Panc1 (cell line): ENCODE measurements around the gene CHMP6. TPM values are rescaled to one million over a fixed set of nuclear protein-coding genes. Genes with fewer than 3 reads are reported as not detected.
"Not testable (repeated sequence)": the region's sequence is repeated elsewhere in the genome, so short reads cannot be mapped to it uniquely, and the experiment has no call there.

Experiments used
- ATAC-seq: fragments of 200-7000 bp; cut with Tn5 transposase; 2 replicates; pipeline ENCODE4 v1.9.1; 2020; ENCODE audit warnings: mild to moderate bottlenecking, moderate library complexity
- BruUV-seq: library from RNA; stranded (reverse); fragments of 400-500 nt; replicated peaks from 2 replicates; lab custom pipeline; 2021; lab: Mats Ljungman, UMichigan
- CTCF ChIA-PET: fragments of 300-600 bp; sonication (Branson Sonifier 250); formaldehyde crosslinking; loops from one replicate; lab custom pipeline; 2022; ENCODE audit warnings: antibody characterized with exemption; lab: Charles Lee
- POLR2A ChIA-PET: fragments of 300-600 bp; sonication (Branson Sonifier 250); formaldehyde crosslinking; loops from one replicate; lab custom pipeline; 2022; ENCODE audit warnings: antibody characterized with exemption; lab: Charles Lee
- DNase-seq: peaks from one replicate; pipeline ENCODE4 v3.0.0-alpha.2; 2010; ENCODE audit warnings: low read depth, low spot score
- H3K27ac ChIP-seq: 2 replicates; pipeline ENCODE4 v1.5.1; 2011; ENCODE audit warnings: mild to moderate bottlenecking, low read length, inconsistent platforms
- H3K27me3 ChIP-seq: fragments of 200-500 bp; sonication (Bioruptor generic); 2 replicates; pipeline ENCODE4 v1.6.0; 2014; ENCODE audit warnings: low read length, inconsistent platforms; ENCODE audit not compliant: control insufficient read depth, insufficient read depth
- H3K36me3 ChIP-seq: fragments of 200-500 bp; sonication (Bioruptor generic); 2 replicates; pipeline ENCODE4 v1.5.1; 2014; ENCODE audit warnings: inconsistent platforms, mild to moderate bottlenecking, low read length, moderate library complexity; ENCODE audit not compliant: control insufficient read depth, insufficient read depth
- H3K4me1 ChIP-seq: 2 replicates; pipeline ENCODE4 v1.5.1; 2011; ENCODE audit warnings: inconsistent platforms, mild to moderate bottlenecking, low read length, moderate library complexity; ENCODE audit not compliant: control insufficient read depth, insufficient read depth
- H3K4me3 ChIP-seq, 2 experiments: 2 replicates each; pipeline ENCODE4 v1.5.1; 2011 to 2012; ENCODE audit warnings: low read depth in 2 of 2, low read length in 2 of 2, mild to moderate bottlenecking in 2 of 2, inconsistent platforms in 1 of 2, moderate library complexity in 1 of 2
- H3K9me3 ChIP-seq: fragments of 200-500 bp; sonication (Bioruptor generic); 2 replicates; pipeline ENCODE4 v1.5.1; 2014; ENCODE audit warnings: low read depth, mild to moderate bottlenecking, inconsistent platforms, low read length, moderate library complexity; ENCODE audit not compliant: control insufficient read depth, insufficient read depth
- POLR2AphosphoS5 ChIP-seq: IDR thresholded peaks from 2 replicates; pipeline ENCODE4 v1.6.1; 2012; ENCODE audit warnings: mild to moderate bottlenecking, low read depth, low read length, moderate library complexity
- SIN3A ChIP-seq: IDR thresholded peaks from 2 replicates; pipeline ENCODE4 v1.6.1; 2012; ENCODE audit warnings: low read depth, mild to moderate bottlenecking, low read length, moderate library complexity, borderline replicate concordance; ENCODE audit not compliant: insufficient read depth
- TCF7L2 ChIP-seq: IDR thresholded peaks from 2 replicates; pipeline ENCODE4 v1.6.1; 2011; ENCODE audit warnings: mild to moderate bottlenecking, low read depth, low read length, inconsistent platforms
- in situ Hi-C: cut with HindIII; loops from 2 replicates; pipeline ENCODE4 v1.10.0; 2016; ENCODE audit warnings: low sequenced_read_pairs, low pct_unique_long_range_greater_than_20kb
- intact Hi-C: fragments of 100-400 bp; cut with micrococcal nuclease; formaldehyde crosslinking; loops from one replicate; pipeline ENCODE4 v1.10.0; 2022; ENCODE audit not compliant: unreplicated experiment
- total RNA-seq: library from RNA; stranded (reverse); gene quantifications from one replicate; pipeline ENCODE4 v1.2.1, GENCODE V29; 2021; ENCODE audit not compliant: unreplicated experiment
- TF ChIP-seq, protein P1 (sequence below): fragments of 450-650 bp; IDR thresholded peaks from 2 replicates; pipeline ENCODE4 v1.5.1; 2017; ENCODE audit warnings: mild to moderate bottlenecking
- TF ChIP-seq, protein P2 (sequence below), 2 experiments: IDR thresholded peaks; 2 replicates each; pipeline ENCODE4 v1.6.1; 2011 to 2012; ENCODE audit warnings: low read depth in 2 of 2, control low read depth in 1 of 2, low read length in 1 of 2, mild to moderate bottlenecking in 1 of 2, moderate library complexity in 1 of 2; ENCODE audit not compliant: insufficient read depth in 1 of 2

Gene CHMP6
- total RNA-seq, 1 experiment from 2014 or later: 43.7 TPM

DNA sequence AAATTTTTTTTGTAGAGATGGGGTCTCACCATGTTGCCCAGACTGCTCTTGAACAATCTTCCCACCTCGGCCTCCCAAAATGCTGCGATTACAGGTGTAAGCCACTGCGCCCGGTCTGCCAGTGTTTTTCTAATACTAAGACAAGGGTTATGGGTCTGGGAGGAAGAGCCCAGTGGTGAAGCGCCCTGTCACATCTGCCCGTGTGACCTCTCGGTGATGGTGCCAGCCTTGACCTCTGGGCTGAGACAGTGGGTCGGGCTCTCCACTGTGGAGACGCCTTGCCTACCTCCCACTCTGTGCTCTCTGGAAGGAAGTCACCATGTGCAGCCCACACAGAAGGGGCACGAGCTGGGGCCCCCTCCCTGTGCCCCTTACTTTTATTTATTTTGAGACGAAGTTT is 38.2 kb downstream of the CHMP6 start:
- DNase-seq: no peak
- Histone ChIP-seq H3K4me3 (no peak overlapping the region), H3K27ac (no peak overlapping the region), H3K9me3 (no peaks in the 10 kb centered on the region), H3K36me3 (no peaks in the 10 kb centered on the region), H3K4me1 (peaks cover 4% of the 10 kb centered on the region; the same call in 1 of the 2 replicates), H3K27me3 (no peaks in the 10 kb centered on the region)
- in situ Hi-C loops: no loop called here
- BruUV-seq: TSS peak; percentile 80
- intact Hi-C loops: no loop called here
- no peak for ATAC-seq
- TF ChIP-seq, protein P1, sequence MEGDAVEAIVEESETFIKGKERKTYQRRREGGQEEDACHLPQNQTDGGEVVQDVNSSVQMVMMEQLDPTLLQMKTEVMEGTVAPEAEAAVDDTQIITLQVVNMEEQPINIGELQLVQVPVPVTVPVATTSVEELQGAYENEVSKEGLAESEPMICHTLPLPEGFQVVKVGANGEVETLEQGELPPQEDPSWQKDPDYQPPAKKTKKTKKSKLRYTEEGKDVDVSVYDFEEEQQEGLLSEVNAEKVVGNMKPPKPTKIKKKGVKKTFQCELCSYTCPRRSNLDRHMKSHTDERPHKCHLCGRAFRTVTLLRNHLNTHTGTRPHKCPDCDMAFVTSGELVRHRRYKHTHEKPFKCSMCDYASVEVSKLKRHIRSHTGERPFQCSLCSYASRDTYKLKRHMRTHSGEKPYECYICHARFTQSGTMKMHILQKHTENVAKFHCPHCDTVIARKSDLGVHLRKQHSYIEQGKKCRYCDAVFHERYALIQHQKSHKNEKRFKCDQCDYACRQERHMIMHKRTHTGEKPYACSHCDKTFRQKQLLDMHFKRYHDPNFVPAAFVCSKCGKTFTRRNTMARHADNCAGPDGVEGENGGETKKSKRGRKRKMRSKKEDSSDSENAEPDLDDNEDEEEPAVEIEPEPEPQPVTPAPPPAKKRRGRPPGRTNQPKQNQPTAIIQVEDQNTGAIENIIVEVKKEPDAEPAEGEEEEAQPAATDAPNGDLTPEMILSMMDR: no peak
- TF ChIP-seq TCF7L2 (no peak), POLR2AphosphoS5 (no peak), SIN3A (no peak)
- TF ChIP-seq, protein P2, sequence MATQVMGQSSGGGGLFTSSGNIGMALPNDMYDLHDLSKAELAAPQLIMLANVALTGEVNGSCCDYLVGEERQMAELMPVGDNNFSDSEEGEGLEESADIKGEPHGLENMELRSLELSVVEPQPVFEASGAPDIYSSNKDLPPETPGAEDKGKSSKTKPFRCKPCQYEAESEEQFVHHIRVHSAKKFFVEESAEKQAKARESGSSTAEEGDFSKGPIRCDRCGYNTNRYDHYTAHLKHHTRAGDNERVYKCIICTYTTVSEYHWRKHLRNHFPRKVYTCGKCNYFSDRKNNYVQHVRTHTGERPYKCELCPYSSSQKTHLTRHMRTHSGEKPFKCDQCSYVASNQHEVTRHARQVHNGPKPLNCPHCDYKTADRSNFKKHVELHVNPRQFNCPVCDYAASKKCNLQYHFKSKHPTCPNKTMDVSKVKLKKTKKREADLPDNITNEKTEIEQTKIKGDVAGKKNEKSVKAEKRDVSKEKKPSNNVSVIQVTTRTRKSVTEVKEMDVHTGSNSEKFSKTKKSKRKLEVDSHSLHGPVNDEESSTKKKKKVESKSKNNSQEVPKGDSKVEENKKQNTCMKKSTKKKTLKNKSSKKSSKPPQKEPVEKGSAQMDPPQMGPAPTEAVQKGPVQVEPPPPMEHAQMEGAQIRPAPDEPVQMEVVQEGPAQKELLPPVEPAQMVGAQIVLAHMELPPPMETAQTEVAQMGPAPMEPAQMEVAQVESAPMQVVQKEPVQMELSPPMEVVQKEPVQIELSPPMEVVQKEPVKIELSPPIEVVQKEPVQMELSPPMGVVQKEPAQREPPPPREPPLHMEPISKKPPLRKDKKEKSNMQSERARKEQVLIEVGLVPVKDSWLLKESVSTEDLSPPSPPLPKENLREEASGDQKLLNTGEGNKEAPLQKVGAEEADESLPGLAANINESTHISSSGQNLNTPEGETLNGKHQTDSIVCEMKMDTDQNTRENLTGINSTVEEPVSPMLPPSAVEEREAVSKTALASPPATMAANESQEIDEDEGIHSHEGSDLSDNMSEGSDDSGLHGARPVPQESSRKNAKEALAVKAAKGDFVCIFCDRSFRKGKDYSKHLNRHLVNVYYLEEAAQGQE (IDR thresholded peaks at IDR 0.05; ENCODE audit: insufficient read depth in 1 of 2, low read depth in 2 of 2, low read length in 1 of 2): no peak
- ChIA-PET POLR2A (no interaction called here), CTCF (no interaction called here)

DNA sequence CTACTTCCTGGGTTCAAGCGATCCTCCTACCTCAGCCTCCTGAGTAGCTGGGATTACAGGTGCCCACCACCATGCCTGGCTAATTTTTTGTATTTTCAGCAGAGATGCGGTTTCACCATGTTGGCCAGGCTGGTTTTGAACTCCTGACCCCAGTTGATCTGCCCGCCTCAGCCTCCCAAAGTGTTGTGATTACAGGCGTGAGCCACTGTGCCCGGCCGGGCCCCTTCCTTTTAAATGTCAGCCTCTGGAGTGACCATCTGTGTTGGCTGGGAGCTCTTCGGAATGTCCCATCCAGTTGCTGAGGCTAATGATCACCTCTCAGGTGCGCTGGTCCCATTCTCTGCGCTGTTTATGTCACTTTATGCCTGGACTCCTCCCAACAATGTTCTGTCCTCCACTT is 38.7 kb downstream of the CHMP6 start:
- CTCF ChIA-PET, H3K4me3 ChIP-seq, H3K27me3 ChIP-seq, intact Hi-C loops, H3K4me1 ChIP-seq, DNase-seq, BruUV-seq, H3K27ac ChIP-seq, in situ Hi-C loops, H3K9me3 ChIP-seq, ATAC-seq, H3K36me3 ChIP-seq, POLR2A ChIA-PET: not testable (repeated sequence)

DNA sequence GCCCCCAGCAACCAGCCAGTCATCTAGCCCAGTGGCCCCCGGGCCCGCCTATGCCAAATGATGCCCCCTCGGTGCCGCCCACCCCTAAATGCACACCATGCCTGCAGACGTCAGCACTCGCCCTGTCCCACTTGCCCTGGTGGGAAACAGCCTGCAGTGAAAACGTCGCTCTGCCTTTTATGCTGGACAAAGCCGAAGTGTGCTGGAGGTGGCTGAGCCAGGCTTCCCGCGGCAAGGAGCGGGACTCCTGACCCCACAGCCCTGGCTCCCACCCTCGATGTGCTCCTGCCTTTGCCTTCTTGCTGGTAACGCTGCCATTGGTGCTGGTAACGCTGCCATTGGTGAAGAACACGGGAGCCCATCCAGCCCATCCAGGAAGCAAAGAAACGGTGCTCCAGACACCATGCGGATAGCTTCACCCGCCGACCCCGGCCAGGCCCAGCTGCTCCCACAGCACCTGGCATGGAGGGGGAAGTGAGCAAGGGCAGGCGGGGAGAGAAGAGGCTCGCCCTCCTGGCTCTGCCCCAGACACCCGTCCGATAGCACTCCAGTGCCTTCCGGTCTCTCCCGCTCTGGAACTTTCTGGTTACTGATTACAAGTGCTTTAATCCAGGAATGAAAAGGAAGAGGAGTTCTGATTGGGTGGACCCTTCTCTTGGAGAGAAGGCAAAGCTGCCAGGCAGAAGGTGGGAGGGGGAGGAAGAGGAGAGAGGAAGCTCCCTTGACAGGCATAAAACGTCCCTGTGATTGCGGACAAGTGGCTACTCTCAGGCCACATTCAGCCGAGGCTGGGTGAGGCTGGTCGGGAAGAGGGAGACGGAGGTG is 39.3 kb downstream of the CHMP6 start:
- CTCF ChIA-PET: no interaction called here
- in situ Hi-C loops: no loop called here
- Histone ChIP-seq H3K4me1 (peaks cover 4% of the 10 kb centered on the region; the same call in 1 of the 2 replicates), H3K4me3 (no peak overlapping the region), H3K36me3 (peaks cover 7% of the 10 kb centered on the region; the same call in 1 of the 2 replicates), H3K27me3 (no peaks in the 10 kb centered on the region), H3K27ac (no peak overlapping the region), H3K9me3 (no peaks in the 10 kb centered on the region)
- DNase-seq (no peak), ATAC-seq (no peak)
- BruUV-seq: no TSS peak
- POLR2A ChIA-PET: no interaction called here
- TF ChIP-seq, protein P2 (IDR thresholded peaks at IDR 0.05; ENCODE audit: insufficient read depth in 1 of 2, low read depth in 2 of 2, low read length in 1 of 2): no peak
- TF ChIP-seq SIN3A (no peak), POLR2AphosphoS5 (no peak), TCF7L2 (no peak)
- TF ChIP-seq, protein P1: no peak
- intact Hi-C loops: no loop called here
